K562 (cell line): ENCODE measurements around the gene SIRT2. TPM values are rescaled to one million over a fixed set of nuclear protein-coding genes. Genes with fewer than 3 reads are reported as not detected.

ENCODE experiments used
- CHD4 ChIP-seq: fragments of 200-600 bp; sonication (generic); IDR thresholded peaks from 3 replicates; pipeline ENCODE4 v1.6.1; 2012; ENCODE audit warnings: low read depth, mild to moderate bottlenecking, mixed read lengths, low read length, inconsistent platforms; ENCODE audit not compliant: insufficient read depth, insufficient replicate concordance, poor library complexity, severe bottlenecking
- CTBP1 ChIP-seq: fragments of 450-650 bp; IDR thresholded peaks from 2 replicates; pipeline ENCODE4 v1.6.1; 2016; ENCODE audit warnings: borderline replicate concordance
- DPF2 ChIP-seq: fragments of 450-650 bp; IDR thresholded peaks from 2 replicates; pipeline ENCODE4 v1.6.1; 2016
- ELF2 ChIP-seq: fragments of 250-450 bp; sonication (Bioruptor Pico); IDR thresholded peaks from 2 replicates; pipeline ENCODE4 v1.5.0; 2021; ENCODE audit warnings: mild to moderate bottlenecking
- ELF4 ChIP-seq: fragments of 450-650 bp; formaldehyde crosslinking; IDR thresholded peaks from 2 replicates; pipeline ENCODE4 v1.4.0; 2022; ENCODE audit warnings: missing genetic modification characterization
- EZH2 ChIP-seq: IDR thresholded peaks from 2 replicates; pipeline ENCODE4 v1.6.1; 2012; ENCODE audit warnings: low read depth, mild to moderate bottlenecking, inconsistent platforms, low read length, borderline replicate concordance
- FOXO4 ChIP-seq: fragments of 450-650 bp; formaldehyde crosslinking; IDR thresholded peaks from 2 replicates; pipeline ENCODE4 v1.4.0; 2020; ENCODE audit warnings: mild to moderate bottlenecking, moderate library complexity
- KAT8 ChIP-seq: fragments of 450-650 bp; IDR thresholded peaks from 2 replicates; pipeline ENCODE4 v1.6.1; 2016; ENCODE audit warnings: low read depth, mild to moderate bottlenecking
- KLF10 ChIP-seq: fragments of 250-450 bp; sonication (Bioruptor Pico); IDR thresholded peaks from 2 replicates; pipeline ENCODE4 v1.6.1; 2021; ENCODE audit warnings: matching md5 sums
- MAFK ChIP-seq: IDR thresholded peaks from 2 replicates; pipeline ENCODE4 v1.6.1; 2011; ENCODE audit warnings: low read length, improper control_type of control experiment
- MTF1 ChIP-seq: fragments of 250-450 bp; sonication (Bioruptor Pico); IDR thresholded peaks from 2 replicates; pipeline ENCODE4 v1.9.0; 2021; ENCODE audit warnings: moderate library complexity, mild to moderate bottlenecking, inconsistent platforms, borderline replicate concordance
- NELFE ChIP-seq: IDR thresholded peaks from 2 replicates; pipeline ENCODE4 v1.6.1; 2011; ENCODE audit warnings: mild to moderate bottlenecking; ENCODE audit not compliant: insufficient read depth, insufficient read length
- OTX1 ChIP-seq: fragments of 450-650 bp; formaldehyde crosslinking; IDR thresholded peaks from 2 replicates; pipeline ENCODE4 v1.4.0; 2022; ENCODE audit warnings: mild to moderate bottlenecking
- PCBP1 ChIP-seq: fragments of 200-400 bp; formaldehyde crosslinking; IDR thresholded peaks from 2 replicates; pipeline ENCODE4 v1.6.1; 2018; ENCODE audit warnings: mild to moderate bottlenecking, low read depth, low read length; ENCODE audit not compliant: poor library complexity, severe bottlenecking
- PHF8 ChIP-seq: fragments of 200-600 bp; sonication (generic); IDR thresholded peaks from 2 replicates; pipeline ENCODE4 v1.6.1; 2012; ENCODE audit warnings: mixed run types, mild to moderate bottlenecking, inconsistent platforms, low read length, moderate library complexity, borderline replicate concordance
- RAD51 ChIP-seq: fragments of 450-650 bp; IDR thresholded peaks from 2 replicates; pipeline ENCODE4 v1.7.1; 2016; ENCODE audit warnings: low read depth, mild to moderate bottlenecking, borderline replicate concordance
- SETDB1 ChIP-seq: IDR thresholded peaks from one replicate; pipeline ENCODE4 v1.6.1; 2012; ENCODE audit warnings: low read length, control low read depth, inconsistent platforms
- TAF1 ChIP-seq: IDR thresholded peaks from 2 replicates; pipeline ENCODE4 v1.6.1; 2011; ENCODE audit warnings: mild to moderate bottlenecking, low read length, moderate library complexity; ENCODE audit not compliant: insufficient read depth, control insufficient read depth, severe bottlenecking; ENCODE audit errors: extremely low read depth
- TGIF2 ChIP-seq: sonication (generic); formaldehyde crosslinking; IDR thresholded peaks from 2 replicates; pipeline ENCODE4 v1.8.1; 2022; ENCODE audit warnings: mild to moderate bottlenecking, missing genetic modification reagents, moderate library complexity
- THRAP3 ChIP-seq: fragments of 450-650 bp; IDR thresholded peaks from 2 replicates; pipeline ENCODE4 v1.6.1; 2016; ENCODE audit warnings: mild to moderate bottlenecking, inconsistent platforms, borderline replicate concordance
- ZBTB7A ChIP-seq: IDR thresholded peaks from 2 replicates; pipeline ENCODE4 v1.6.1; 2011; ENCODE audit warnings: low read depth, mild to moderate bottlenecking, low read length, moderate library complexity, borderline replicate concordance; ENCODE audit not compliant: control insufficient read depth
- ZNF224 ChIP-seq: sonication (generic); formaldehyde crosslinking; IDR thresholded peaks from 2 replicates; pipeline ENCODE4 v1.8.0; 2022; ENCODE audit warnings: mild to moderate bottlenecking, missing genetic modification reagents
- polyA plus RNA-seq, 8 experiments: library from polyadenylated mRNA; depleted of rRNA in 4 of 8; stranded (reverse) in 5 of 8; unstranded in 3 of 8; fragments of >200 nt; fragmentation: Nextera tagmentation in 2 of 8; fragmentation: Illumina TruSeq in 1 of 8; extraction: Ambion mirVana in 2 of 8; extraction: Trizol in 1 of 8; gene quantifications; 2 replicates each; pipeline versions ENCODE4 v1.2.1 to v1.2.3, GENCODE V29; 2011 to 2014; ENCODE audit warnings: inconsistent platforms in 1 of 8, missing spikeins in 1 of 8
- total RNA-seq, 7 experiments: library from RNA; depleted of rRNA in 6 of 7; stranded (reverse); fragments of >200 nt in 6 of 7; fragmentation: Illumina TruSeq in 2 of 7; extraction: Trizol in 2 of 7; gene quantifications; 2 replicates each; pipeline versions ENCODE4 v1.2.1 to v1.2.3, GENCODE V29; 2011 to 2021; ENCODE audit warnings: low replicate concordance in 1 of 7
- TF ChIP-seq, protein P1 (sequence below): fragments of 250-450 bp; sonication (Bioruptor Pico); IDR thresholded peaks from 2 replicates; pipeline ENCODE4 v1.4.0; 2020; ENCODE audit warnings: mild to moderate bottlenecking, moderate library complexity
- TF ChIP-seq, protein P2 (sequence below): fragments of 450-650 bp; IDR thresholded peaks from 2 replicates; pipeline ENCODE4 v1.7.1; 2018; ENCODE audit warnings: mild to moderate bottlenecking, low read depth; ENCODE audit not compliant: partially characterized antibody

SIRT2 gene
- total and polyA plus RNA-seq, 9 of the 15 experiments (the other 6 are each of a cell fraction or from before 2014, with no cell fraction given): 2.3 to 35.2 (median 22.9) TPM

DNA sequence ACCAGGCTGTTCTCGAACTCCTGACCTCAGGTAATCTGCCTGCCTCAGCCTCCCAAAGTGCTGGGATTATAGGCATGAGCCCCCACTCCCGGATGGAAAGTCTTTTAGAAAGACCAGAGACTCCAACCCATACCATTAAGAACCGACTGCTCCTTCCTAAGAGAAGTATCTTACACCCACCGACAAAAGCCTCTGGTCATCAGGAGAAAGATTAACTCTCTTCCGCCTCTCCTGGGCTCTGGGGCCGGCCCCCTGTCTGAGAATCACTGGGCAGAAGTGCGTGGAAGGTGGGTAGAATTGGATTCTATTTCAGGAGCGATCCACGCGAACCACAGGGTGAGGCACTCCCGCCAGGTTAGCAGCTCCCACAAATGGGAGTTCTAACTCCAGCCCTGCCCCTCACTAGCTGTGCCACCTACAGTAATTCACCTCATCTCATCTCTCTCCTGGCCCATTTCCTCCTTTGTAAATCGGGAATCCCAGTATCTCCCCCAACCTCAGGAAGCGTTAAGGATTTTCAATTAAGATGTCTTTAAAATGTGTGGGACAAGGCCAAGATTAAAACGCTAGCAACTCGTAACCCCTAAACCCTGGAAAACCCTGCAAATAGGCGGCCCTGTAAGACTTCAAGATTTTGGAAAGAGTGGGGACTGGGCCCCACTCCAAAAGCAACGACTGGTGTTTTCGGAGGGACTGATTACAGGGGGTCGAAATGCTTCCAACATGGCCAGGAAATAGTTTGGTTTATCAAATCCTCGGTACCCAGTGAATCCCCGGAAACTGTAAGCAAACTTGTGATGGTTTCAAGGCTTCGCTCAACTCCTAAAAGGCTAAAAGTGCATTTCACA, 50.9 kb downstream of the SIRT2 start (continued):
- no peak for TF ChIP-seq MAFK
- no peak for TF ChIP-seq NELFE
- no peak for TF ChIP-seq SETDB1
- no peak for TF ChIP-seq ELF4 (CRISPR knock-in tag)
- no peak for TF ChIP-seq MTF1 (CRISPR knock-in tag)
- no peak for TF ChIP-seq PCBP1
- TF ChIP-seq FOXO4 (CRISPR knock-in tag): no peak
- no peak for TF ChIP-seq RAD51
- TF ChIP-seq DPF2: 0 out of 2 replicates have a peak, but pooled peaks have one; percentile 65
- TF ChIP-seq PHF8: no peak
- TF ChIP-seq KAT8: no peak
- no peak for TF ChIP-seq TGIF2 (CRISPR knock-in tag)
- TF ChIP-seq, protein P1, sequence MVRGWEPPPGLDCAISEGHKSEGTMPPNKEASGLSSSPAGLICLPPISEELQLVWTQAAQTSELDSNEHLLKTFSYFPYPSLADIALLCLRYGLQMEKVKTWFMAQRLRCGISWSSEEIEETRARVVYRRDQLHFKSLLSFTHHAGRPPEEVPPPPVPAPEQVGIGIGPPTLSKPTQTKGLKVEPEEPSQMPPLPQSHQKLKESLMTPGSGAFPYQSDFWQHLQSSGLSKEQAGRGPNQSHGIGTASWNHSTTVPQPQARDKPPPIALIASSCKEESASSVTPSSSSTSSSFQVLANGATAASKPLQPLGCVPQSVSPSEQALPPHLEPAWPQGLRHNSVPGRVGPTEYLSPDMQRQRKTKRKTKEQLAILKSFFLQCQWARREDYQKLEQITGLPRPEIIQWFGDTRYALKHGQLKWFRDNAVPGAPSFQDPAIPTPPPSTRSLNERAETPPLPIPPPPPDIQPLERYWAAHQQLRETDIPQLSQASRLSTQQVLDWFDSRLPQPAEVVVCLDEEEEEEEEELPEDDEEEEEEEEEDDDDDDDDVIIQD (CRISPR knock-in tag): no peak
- TF ChIP-seq, protein P2, sequence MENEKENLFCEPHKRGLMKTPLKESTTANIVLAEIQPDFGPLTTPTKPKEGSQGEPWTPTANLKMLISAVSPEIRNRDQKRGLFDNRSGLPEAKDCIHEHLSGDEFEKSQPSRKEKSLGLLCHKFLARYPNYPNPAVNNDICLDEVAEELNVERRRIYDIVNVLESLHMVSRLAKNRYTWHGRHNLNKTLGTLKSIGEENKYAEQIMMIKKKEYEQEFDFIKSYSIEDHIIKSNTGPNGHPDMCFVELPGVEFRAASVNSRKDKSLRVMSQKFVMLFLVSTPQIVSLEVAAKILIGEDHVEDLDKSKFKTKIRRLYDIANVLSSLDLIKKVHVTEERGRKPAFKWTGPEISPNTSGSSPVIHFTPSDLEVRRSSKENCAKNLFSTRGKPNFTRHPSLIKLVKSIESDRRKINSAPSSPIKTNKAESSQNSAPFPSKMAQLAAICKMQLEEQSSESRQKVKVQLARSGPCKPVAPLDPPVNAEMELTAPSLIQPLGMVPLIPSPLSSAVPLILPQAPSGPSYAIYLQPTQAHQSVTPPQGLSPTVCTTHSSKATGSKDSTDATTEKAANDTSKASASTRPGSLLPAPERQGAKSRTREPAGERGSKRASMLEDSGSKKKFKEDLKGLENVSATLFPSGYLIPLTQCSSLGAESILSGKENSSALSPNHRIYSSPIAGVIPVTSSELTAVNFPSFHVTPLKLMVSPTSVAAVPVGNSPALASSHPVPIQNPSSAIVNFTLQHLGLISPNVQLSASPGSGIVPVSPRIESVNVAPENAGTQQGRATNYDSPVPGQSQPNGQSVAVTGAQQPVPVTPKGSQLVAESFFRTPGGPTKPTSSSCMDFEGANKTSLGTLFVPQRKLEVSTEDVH: no peak
- TF ChIP-seq ZNF224: no peak
- TF ChIP-seq ZBTB7A: no peak
- TF ChIP-seq KLF10 (CRISPR knock-in tag): no peak
- no peak for TF ChIP-seq EZH2
- no peak for TF ChIP-seq OTX1 (CRISPR knock-in tag)
- no peak for TF ChIP-seq THRAP3
- no peak for TF ChIP-seq CHD4
- TF ChIP-seq TAF1: no peak
- no peak for TF ChIP-seq CTBP1
- TF ChIP-seq ELF2 (CRISPR knock-in tag): no peak
